SH-SY5Y (cell line): ENCODE results near the gene CMBL.

Experiments used
- GATA2 ChIP-seq: IDR thresholded peaks from 2 replicates; pipeline ENCODE4 v1.6.1; 2011; ENCODE audit warnings: mild to moderate bottlenecking, low read depth, low read length
- GATA3 ChIP-seq: IDR thresholded peaks from 2 replicates; pipeline ENCODE4 v1.6.1; 2011; ENCODE audit warnings: low read depth, mild to moderate bottlenecking, low read length, moderate library complexity

Gene CMBL

DNA sequence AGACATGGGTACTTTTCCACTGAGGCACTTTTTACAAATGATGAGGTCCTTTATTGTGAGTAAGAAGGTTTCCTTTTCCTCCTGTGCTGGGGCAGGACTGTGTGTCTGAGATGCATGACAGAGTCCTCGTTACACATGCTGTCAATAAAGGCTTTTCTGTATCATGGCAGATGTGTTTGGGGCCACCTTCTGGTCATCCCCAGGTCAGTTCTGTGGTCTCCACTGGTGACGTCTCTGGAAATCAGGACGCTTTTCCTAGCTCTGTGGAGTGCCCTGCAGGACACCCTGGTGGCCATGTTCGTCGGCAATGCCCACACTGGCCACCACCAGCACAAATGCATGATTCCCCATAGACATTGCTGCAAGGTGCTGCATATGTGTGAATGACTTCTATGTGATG, 2.8 kb downstream of the CMBL start:
- TF ChIP-seq GATA2: no peak
- no peak for TF ChIP-seq GATA3

DNA sequence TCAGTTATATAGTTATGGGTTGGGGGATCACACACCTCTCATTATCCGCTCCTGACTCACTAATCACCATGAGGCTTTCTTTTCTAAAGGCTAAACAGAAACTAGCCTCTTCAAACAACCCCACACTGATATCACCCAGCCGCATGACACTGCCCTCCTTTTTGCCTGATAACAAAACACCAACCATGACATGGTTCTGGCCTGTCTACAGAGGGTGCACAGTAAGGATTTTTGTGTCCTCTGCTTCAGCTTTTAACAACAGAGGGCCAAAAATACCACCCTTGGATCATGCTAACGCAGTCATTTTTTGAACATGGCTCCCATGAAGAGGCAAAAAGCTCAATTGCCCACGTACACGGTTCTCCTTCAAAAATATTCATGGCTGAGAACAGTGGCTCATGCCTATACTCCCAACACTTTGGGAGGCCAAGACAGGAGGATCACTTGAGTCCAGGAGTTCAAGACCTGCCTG, 4.0 kb downstream of the CMBL start:
- TF ChIP-seq GATA3 (no peak), GATA2 (no peak)

DNA sequence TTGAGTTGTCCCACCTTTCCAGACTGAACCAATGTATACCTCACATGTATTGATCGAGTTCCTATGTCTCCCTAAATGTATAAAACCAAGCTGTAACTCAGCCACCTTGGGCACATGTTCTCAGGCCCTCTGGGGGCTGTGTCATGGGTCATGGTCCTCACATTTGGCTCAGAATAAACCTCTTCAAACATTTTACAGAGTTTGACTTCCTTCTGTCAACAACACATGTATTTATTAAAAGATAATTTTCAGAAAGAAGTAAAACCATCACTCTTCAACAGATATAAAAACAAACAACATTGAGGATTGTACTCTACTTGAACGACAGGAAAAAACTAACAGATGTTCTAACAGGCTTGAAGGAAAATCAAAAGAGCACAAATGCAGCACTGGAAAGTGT, 4.5 kb downstream of the CMBL start:
- TF ChIP-seq GATA3 (no peak), GATA2 (no peak)

DNA sequence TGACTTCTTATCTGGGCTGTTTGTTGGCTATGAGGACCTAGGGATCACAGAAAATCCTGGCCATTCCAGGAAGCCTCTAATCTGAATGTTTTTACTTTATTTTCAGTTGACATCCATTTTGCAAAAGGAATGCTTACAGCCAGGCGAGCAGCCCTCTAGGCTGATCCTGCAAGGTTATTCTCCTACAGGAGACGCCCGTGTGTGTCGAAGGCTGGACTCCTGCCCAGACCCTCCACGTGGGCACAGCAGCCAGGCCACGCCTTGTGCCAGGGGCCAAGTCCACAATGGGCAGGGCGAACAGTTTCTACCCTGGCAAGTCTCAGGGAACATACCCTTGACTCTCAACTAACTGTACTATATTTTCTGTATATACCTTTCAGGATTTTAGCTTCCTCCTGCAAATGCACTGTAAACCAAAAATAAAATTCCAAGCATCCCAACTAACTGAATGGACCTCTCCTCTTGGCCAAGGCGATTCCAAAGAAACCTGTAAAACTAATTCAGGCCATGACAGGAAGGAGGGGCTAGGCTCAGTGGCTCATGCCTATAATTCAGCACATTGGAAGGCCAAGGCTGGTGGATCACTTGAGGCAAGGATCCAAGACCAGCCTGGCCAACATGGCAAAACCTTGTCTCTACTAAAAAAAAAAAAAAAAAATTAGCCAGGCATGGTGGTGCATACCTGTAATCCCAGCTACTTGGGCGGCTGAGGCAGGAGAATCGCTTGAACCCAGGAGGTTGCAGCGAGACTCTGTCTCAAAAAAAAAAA, 5.7 kb downstream of the CMBL start:
- TF ChIP-seq GATA2: no peak
- TF ChIP-seq GATA3: no peak

DNA sequence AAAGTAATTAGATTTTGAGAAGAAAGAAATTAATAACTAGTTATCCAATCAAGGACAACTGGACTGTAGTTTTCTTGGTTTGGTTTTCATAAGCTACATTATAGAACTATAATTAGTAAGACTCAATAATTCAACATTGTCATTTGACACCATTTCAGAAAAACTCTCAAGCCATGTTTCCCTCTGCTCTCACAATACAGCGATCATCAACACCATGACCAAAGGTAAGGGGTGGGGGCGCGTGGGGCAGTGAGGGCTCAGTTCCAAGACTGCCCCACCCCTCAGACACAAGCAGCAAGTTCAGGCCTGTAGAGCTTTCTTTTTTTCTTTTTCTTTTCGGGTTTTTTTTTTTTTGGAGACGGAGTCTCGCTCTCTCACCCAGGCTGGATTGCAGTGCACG, 6.4 kb downstream of the CMBL start:
- TF ChIP-seq GATA3 (no peak), GATA2 (no peak)

DNA sequence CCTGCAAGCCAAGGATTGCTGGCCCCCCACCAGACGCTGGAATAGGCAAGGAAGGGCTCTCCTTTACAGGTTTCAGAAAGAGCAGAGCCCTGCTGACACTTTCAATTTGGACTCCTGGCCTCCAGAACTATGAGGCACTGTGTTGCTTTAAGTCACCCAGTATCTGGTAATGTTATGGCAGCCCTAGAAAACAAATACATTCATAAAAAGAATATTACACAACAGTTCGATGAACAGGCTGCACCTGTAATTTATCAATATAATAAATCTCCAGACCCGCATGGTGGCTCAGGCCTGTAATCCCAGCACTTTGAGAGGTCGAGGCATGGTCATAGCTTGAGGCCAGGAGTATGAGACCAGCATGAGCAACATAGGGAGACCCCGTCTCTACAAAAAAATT, 7.5 kb downstream of the CMBL start:
- TF ChIP-seq GATA2 (no peak), GATA3 (no peak)

DNA sequence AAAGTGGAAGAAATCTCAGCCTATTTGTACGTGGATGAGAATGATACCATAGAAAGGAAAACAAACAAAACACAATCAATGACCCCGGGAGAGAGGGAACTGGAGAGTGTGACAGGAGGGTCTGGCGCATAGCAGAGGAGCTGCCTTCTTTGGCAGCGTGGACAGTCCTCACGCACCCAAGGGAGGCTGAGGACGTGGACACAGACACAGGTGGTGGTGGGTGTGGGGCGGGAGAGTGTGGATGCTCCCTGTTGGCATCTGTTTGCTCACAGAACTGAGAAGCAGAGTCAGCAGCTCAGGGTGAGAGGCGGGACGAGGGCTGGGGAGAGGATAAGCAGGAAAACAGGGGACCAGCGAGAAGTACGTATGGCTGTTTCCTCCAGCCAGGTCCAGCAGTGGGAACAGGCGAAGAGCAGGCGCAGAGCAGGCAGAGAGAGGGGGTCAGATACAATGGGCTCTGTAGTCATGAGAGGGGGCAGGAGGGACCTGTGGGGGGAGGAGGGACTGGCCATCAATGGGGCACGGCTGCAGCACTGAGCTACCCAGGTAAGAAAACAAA, 10.0 kb downstream of the CMBL start:
- TF ChIP-seq GATA2 (no peak), GATA3 (no peak)

DNA sequence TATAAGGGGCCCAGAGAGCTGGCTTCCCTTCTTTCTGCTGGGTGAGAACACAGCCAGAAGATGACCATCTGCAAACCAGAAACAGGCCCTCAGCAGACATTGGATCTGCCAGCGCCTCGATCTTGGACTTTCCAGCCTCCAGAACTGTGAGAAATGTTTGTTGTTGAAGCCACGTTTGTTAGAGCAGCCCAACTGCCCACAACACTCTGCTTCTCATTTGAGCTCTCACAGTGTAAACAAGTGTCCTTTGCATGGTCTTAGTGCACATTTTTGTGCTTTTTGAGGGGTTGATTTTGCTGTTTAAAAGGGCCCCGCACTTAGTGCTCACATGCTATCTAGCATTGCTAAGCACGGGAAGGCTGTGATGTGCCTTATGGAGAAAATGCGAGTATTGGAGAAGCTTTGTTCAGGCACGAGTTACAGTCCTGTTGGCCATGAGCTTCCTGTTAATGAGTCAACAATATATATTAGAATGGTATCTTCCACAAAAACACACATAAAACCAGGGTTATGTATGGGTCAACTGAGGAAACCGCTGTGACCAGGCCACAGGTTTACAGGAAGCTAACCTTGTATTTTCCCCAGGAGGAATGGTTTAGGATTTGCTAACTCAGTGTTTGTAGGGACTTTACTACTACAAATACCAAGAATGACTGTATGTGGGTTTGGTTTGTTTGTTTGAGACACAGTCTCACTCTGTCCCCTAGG, 11.9 kb downstream of the CMBL start:
- TF ChIP-seq GATA3: no peak
- no peak for TF ChIP-seq GATA2

DNA sequence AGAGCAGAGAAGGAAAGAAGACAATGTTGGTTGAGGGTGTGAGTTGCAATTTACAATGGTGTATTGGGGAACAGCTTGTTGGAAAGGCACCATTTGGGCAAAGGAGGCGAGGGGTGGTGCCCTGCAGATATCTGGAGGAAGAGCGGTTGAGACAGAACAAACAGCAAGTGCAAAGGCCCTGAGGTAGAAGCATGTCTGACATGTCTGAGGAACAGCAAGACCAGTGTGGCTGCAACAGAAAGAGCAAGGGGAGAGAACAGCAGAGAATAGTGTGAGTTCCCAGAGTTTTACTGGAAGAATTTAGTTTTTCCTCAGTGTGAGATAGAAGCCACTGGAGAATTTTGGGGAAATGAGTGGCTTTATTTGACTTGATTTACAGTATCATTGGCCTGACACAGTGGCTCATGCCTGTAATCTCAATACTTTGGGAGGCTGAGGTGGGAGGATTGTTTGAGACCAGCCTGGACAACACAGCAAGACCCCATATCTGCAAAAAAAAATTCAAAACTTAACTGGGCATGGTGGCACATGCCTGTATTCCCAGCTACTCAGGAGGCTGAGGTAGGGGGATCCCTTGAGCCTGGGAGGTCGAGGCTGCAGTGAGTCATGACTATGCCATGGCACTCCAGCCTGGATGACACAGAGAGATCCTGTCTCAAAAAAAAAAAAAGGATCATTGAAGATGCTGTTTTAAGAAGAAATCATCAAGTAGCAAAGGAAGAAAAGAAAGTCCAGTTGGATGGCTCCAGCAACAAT, 13.6 kb downstream of the CMBL start:
- TF ChIP-seq GATA2: no peak
- no peak for TF ChIP-seq GATA3

DNA sequence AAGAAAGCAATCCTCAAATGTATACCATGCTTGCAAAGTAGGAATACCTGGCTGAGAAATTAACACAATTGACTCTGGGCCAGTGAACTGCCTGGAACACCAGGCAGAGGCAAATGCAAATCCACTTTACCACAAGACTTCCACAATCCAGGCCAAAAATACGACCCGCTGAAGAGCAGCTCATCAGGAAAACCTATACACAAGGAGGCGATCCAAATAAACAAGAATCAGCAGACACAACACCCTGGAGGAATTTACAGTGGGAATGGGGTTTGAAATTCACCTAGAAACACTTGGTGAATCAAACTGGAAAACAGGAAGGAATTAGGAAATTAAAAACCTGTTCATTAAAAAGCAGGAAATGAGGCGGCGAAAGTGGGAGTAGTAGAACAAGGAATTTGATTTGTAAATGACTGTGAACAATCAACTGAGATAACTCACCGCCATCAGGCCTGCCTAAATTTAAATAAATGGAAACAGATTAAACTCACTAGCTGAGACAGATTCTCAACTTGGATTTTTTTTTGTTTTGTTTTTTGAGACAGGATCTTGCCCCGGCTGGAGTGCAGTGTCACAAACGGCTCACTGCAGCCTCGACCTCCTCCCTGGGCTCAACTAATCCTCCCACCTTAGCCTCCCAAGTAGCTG, 15.9 kb downstream of the CMBL start:
- TF ChIP-seq GATA3 (no peak), GATA2 (no peak)

DNA sequence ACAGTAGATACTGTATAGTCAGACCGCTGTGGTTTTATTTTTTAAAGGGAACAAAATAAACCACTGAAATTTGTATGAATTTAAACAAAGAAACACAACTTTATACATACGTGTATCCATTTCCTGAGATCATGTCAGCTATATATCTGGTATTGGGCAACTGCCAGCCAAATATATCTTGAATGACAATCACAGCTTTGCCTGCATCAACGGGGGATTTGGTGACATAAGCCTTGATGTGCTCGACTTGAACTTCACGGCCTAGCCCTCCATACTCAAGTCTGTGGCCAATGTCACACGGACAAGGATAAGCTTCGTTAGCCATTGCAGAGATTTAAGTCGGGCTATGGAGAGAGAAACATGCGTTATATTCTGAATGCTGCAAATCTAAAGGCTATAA, 17.3 kb downstream of the CMBL start:
- TF ChIP-seq GATA3 (no peak), GATA2 (no peak)

DNA sequence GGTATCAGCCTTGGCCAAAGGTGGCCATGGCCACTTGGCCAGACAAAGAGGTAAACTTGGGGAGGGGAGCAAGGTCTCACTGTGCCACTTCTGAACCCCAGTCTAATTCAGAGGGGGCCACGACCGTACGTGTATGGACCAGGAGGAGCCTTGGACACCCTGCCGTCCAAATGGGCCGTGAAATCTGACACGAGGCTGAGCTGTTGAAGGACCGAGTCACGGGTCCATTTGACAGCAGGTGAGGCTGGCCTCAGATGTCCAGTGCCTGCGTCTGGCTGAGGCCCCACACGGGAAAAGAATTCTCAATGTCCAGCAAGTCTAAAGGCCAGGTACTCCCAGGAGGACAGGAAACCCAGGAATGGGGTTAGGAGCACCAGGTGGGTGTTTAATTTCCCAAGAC, 17.7 kb downstream of the CMBL start:
- TF ChIP-seq GATA3 (no peak), GATA2 (no peak)

DNA sequence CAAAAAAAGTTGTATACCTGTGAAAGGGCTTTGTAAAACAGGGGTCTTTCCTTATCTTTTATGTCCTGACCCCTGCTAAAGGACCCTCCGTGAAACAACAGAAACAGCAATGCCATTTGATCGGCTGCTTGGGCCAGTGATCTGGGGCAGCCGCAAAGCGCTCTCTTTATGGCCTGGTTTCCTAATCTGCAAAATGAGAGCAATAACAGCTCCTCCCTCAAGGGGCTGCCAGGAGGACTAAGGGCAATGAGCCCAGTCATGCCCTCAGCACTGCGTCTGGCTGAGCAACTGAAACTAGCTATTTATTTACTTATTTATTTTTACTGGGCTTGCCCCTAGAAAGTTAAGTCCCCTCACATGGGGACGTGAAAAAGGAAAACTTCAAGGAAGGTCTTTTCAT, 18.3 kb downstream of the CMBL start:
- TF ChIP-seq GATA2 (no peak), GATA3 (no peak)
